H1 (cell line): ENCODE data around the gene LHFPL3. TPM values are rescaled to one million over a fixed set of nuclear protein-coding genes. Genes with fewer than 3 reads are reported as not detected.

ENCODE experiments used
- CTCF ChIA-PET: fragments of 300-600 bp; sonication (Branson Sonifier 250); formaldehyde crosslinking; loops from one replicate; lab custom pipeline; 2021; ENCODE audit not compliant: partially characterized antibody; lab: Charles Lee
- POLR2A ChIA-PET: fragments of 300-600 bp; sonication (Branson Sonifier 250); formaldehyde crosslinking; loops from one replicate; lab custom pipeline; 2021; ENCODE audit warnings: inconsistent platforms; ENCODE audit not compliant: partially characterized antibody; lab: Charles Lee
- DNase-seq, 2 experiments: peaks; one replicate each; pipeline versions ENCODE4 v3.0.0 to v3.0.0-alpha.2; 2010 to 2022; ENCODE audit warnings: low spot score in 2 of 2, low read depth in 1 of 2, mixed read lengths in 1 of 2
- FAIRE-seq: peaks from 2 replicates; lab custom pipeline; 2011; peaks lifted over from hg19 to GRCh38; lab: Jason Lieb, UNC
- H2AFZ ChIP-seq: 2 replicates; pipeline ENCODE4 v1.8.1; 2012; ENCODE audit warnings: low read length, inconsistent platforms
- H2AK5ac ChIP-seq: 2 replicates; pipeline ENCODE4 v1.6.1; 2013; ENCODE audit warnings: low read depth, low read length
- H2BK120ac ChIP-seq: replicated peaks from 2 replicates; pipeline ENCODE3; 2013; ENCODE audit warnings: low read depth, low read length, inconsistent platforms
- H2BK12ac ChIP-seq: 2 replicates; pipeline ENCODE4 v1.6.1; 2013; ENCODE audit warnings: low read depth, low read length
- H2BK15ac ChIP-seq: 2 replicates; pipeline ENCODE4 v1.6.1; 2013; ENCODE audit warnings: low read length
- H2BK20ac ChIP-seq: 2 replicates; pipeline ENCODE4 v1.6.1; 2013; ENCODE audit warnings: low read length
- H2BK5ac ChIP-seq: 2 replicates; pipeline ENCODE4 v1.6.1; 2013; ENCODE audit warnings: low read depth, low read length
- H3K14ac ChIP-seq: 2 replicates; pipeline ENCODE4 v1.6.1; 2013; ENCODE audit warnings: inconsistent platforms; ENCODE audit not compliant: insufficient read length
- H3K18ac ChIP-seq: 2 replicates; pipeline ENCODE4 v1.6.1; 2013; ENCODE audit warnings: low read length; ENCODE audit errors: extremely low read depth
- H3K23ac ChIP-seq: 2 replicates; pipeline ENCODE4 v1.6.1; 2013; ENCODE audit warnings: inconsistent platforms; ENCODE audit not compliant: insufficient read length
- H3K23me2 ChIP-seq: 2 replicates; pipeline ENCODE4 v1.6.1; 2013; ENCODE audit warnings: low read depth, low read length
- H3K27ac ChIP-seq: 2 replicates; pipeline ENCODE4 v1.6.1; 2011; ENCODE audit warnings: low read depth, low read length, inconsistent platforms
- H3K27me3 ChIP-seq, 4 experiments: replicated peaks in 1 of 4; 1 replicate in 1 of 4; 2 replicates in 3 of 4; pipeline versions ENCODE4 v1.6.1 to v1.8.1; 2011 to 2013; ENCODE audit warnings: low read length in 3 of 4, mild to moderate bottlenecking in 3 of 4, inconsistent platforms in 2 of 4, mixed read lengths in 2 of 4, moderate library complexity in 1 of 4; ENCODE audit not compliant: control insufficient read depth in 3 of 4, insufficient read depth in 3 of 4; ENCODE audit errors: extremely low read depth in 1 of 4
- H3K36me3 ChIP-seq, 4 experiments: 2 replicates each; pipeline versions ENCODE4 v1.6.1 to v1.8.1; 2011 to 2013; ENCODE audit warnings: mild to moderate bottlenecking in 4 of 4, low read length in 3 of 4, moderate library complexity in 2 of 4, control low read depth in 1 of 4, inconsistent platforms in 1 of 4; ENCODE audit not compliant: insufficient read depth in 4 of 4, control insufficient read depth in 2 of 4
- H3K4ac ChIP-seq: replicated peaks from 2 replicates; pipeline ENCODE3; 2013; ENCODE audit warnings: low read length, low read depth, mixed read lengths, inconsistent platforms; ENCODE audit not compliant: insufficient read length
- H3K4me1 ChIP-seq, 4 experiments: replicated peaks in 1 of 4; 1 replicate in 1 of 4; 2 replicates in 3 of 4; pipeline versions ENCODE4 v1.6.1 to v1.8.1; 2011 to 2013; ENCODE audit warnings: low read length in 3 of 4, inconsistent platforms in 2 of 4, mixed read lengths in 1 of 4; ENCODE audit not compliant: insufficient read depth in 4 of 4, control insufficient read depth in 3 of 4
- H3K4me2 ChIP-seq, 2 experiments: 2 replicates each; pipeline versions ENCODE4 v1.6.1 to v1.8.1; 2011 to 2013; ENCODE audit warnings: low read depth in 2 of 2, low read length in 2 of 2, control low read depth in 1 of 2, inconsistent platforms in 1 of 2, mild to moderate bottlenecking in 1 of 2; ENCODE audit not compliant: insufficient read depth in 1 of 2
- H3K4me3 ChIP-seq, 4 experiments: fragments of 200-600, 300-600 bp in 1 of 4; sonication (generic), shearing (Covaris generic), sonication (Bioruptor Twin) in 1 of 4; 2 replicates each; pipeline versions ENCODE4 v1.5.1 to v1.8.1; 2011 to 2016; ENCODE audit warnings: low read length in 4 of 4, low read depth in 3 of 4, control low read depth in 2 of 4, inconsistent platforms in 2 of 4, mild to moderate bottlenecking in 2 of 4, mixed read lengths in 1 of 4, moderate library complexity in 1 of 4; ENCODE audit not compliant: insufficient read depth in 2 of 4; ENCODE audit errors: extremely low read depth in 1 of 4
- H3K56ac ChIP-seq: replicated peaks from 2 replicates; pipeline ENCODE3; 2013; ENCODE audit warnings: low read depth, mild to moderate bottlenecking, mixed read lengths, low read length, inconsistent platforms; ENCODE audit not compliant: insufficient read length
- H3K79me1 ChIP-seq: 2 replicates; pipeline ENCODE4 v1.6.1; 2013; ENCODE audit warnings: low read depth, low read length, control low read depth
- H3K79me2 ChIP-seq, 2 experiments: 2 replicates each; pipeline versions ENCODE4 v1.6.1 to v1.8.1; 2012 to 2013; ENCODE audit warnings: low read length in 2 of 2, mild to moderate bottlenecking in 2 of 2, inconsistent platforms in 1 of 2; ENCODE audit not compliant: insufficient read depth in 2 of 2, control insufficient read depth in 1 of 2
- H3K9ac ChIP-seq, 4 experiments: replicated peaks in 1 of 4; 1 replicate in 1 of 4; 2 replicates in 3 of 4; pipeline versions ENCODE4 v1.6.1 to v1.8.1; 2011 to 2013; ENCODE audit warnings: low read depth in 3 of 4, low read length in 3 of 4, control low read depth in 2 of 4, mild to moderate bottlenecking in 2 of 4, moderate library complexity in 2 of 4, inconsistent platforms in 1 of 4; ENCODE audit errors: extremely low read depth in 1 of 4
- H3K9me3 ChIP-seq, 2 experiments: 2 replicates each; pipeline versions ENCODE4 v1.6.1 to v1.8.1; 2012 to 2013; ENCODE audit warnings: mild to moderate bottlenecking in 2 of 2, moderate library complexity in 2 of 2, control low read depth in 1 of 2, inconsistent platforms in 1 of 2, low read depth in 1 of 2, low read length in 1 of 2, mixed read lengths in 1 of 2; ENCODE audit not compliant: insufficient read depth in 2 of 2
- H4K20me1 ChIP-seq, 2 experiments: replicated peaks in 1 of 2; 2 replicates each; pipeline versions ENCODE3 to v1.8.1; 2011 to 2013; ENCODE audit warnings: inconsistent platforms in 2 of 2, low read length in 2 of 2, mild to moderate bottlenecking in 1 of 2; ENCODE audit not compliant: insufficient read depth in 2 of 2, control insufficient read depth in 1 of 2
- H4K5ac ChIP-seq: 2 replicates; pipeline ENCODE4 v1.6.1; 2013; ENCODE audit warnings: low read length, low read depth, mixed read lengths, inconsistent platforms; ENCODE audit not compliant: insufficient read length
- H4K8ac ChIP-seq: 2 replicates; pipeline ENCODE4 v1.8.0; 2013; ENCODE audit warnings: mild to moderate bottlenecking, moderate library complexity, low read length, inconsistent platforms; ENCODE audit not compliant: insufficient read depth; ENCODE audit errors: extremely low read depth
- H4K91ac ChIP-seq: replicated peaks from 2 replicates; pipeline ENCODE3; 2013; ENCODE audit warnings: low read length, mixed read lengths, inconsistent platforms; ENCODE audit not compliant: insufficient read length
- CHD2 ChIP-seq: IDR thresholded peaks from 2 replicates; pipeline ENCODE4 v1.6.1; 2012; ENCODE audit warnings: low read length, improper control_type of control experiment
- EP300 ChIP-seq, 2 experiments: IDR thresholded peaks; 1 replicate in 1 of 2; 2 replicates in 1 of 2; pipeline ENCODE4 v1.6.1; 2011 to 2012; ENCODE audit warnings: low read depth in 2 of 2, low read length in 2 of 2, mild to moderate bottlenecking in 2 of 2, borderline replicate concordance in 1 of 2, inconsistent platforms in 1 of 2, moderate library complexity in 1 of 2
- EZH2 ChIP-seq: fragments of 200-600 bp; sonication (generic); IDR thresholded peaks from 2 replicates; pipeline ENCODE4 v1.7.1; 2012; ENCODE audit warnings: low read depth, mild to moderate bottlenecking, moderate library complexity, low read length, inconsistent platforms; ENCODE audit not compliant: severe bottlenecking
- GTF2F1 ChIP-seq: IDR thresholded peaks from 2 replicates; pipeline ENCODE4 v1.6.1; 2012; ENCODE audit warnings: low read depth, low read length, improper control_type of control experiment, borderline replicate concordance
- RFX5 ChIP-seq: IDR thresholded peaks from 2 replicates; pipeline ENCODE4 v1.6.1; 2011; ENCODE audit warnings: low read depth, low read length, improper control_type of control experiment, borderline replicate concordance
- TEAD4 ChIP-seq: IDR thresholded peaks from 2 replicates; pipeline ENCODE4 v1.6.1; 2012; ENCODE audit warnings: low read depth, low read length, inconsistent platforms, mixed read lengths
- polyA plus RNA-seq, 7 experiments: library from polyadenylated mRNA; depleted of rRNA in 3 of 7; stranded (reverse) in 5 of 7; unstranded in 2 of 7; fragments of >200 nt in 5 of 7; fragments of 200-250 nt in 2 of 7; gene quantifications; 1 replicate in 5 of 7; 2 replicates in 1 of 7; 4 replicates in 1 of 7; pipeline versions ENCODE4 v1.2.1 to v1.2.3, GENCODE V29; 2011 to 2013; ENCODE audit warnings: missing spikeins in 2 of 7, mixed read lengths in 2 of 7
- total RNA-seq: library from RNA; stranded (reverse); fragmentation: NEBNext Ultra II Directional; extraction: Animal tissue kit (Norgen Biotek cat#: 25700); gene quantifications from 2 replicates; pipeline ENCODE4 v1.2.1, GENCODE V29; 2021

LHFPL3 gene
- total and polyA plus RNA-seq, 2 of the 8 experiments (the other 6 are each of a cell fraction or from before 2014, with no cell fraction given): 0.24 to 0.50 TPM

DNA sequence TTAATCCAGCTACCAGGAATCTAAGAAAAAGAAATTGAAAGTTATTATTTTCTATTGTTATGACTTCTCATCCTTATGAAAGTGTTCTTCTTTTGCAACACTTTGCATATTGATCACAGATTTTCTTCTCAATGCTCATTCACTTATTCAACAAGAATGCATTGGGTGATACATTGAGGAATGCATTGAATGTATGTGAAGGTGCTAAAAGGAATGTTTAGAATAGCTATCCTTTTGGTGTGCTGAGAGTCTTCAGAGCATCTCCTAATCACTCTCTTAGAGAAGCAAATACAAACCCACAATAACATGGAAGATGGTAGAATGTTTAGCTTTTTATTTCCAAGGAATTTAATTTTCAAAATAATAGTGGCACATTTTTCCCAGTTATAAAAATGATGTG lies 563.5 kb downstream of the LHFPL3 start:
- Histone ChIP-seq H2AFZ (no peak overlapping the region), H3K23ac (no peak overlapping the region), H3K23me2 (no peaks in the 10 kb centered on the region), H3K4me3 (no peak overlapping the region), H3K36me3 (no peaks in the 10 kb centered on the region), H4K8ac (no peak overlapping the region), H3K14ac (no peak overlapping the region), H3K4me2 (no peak overlapping the region), H3K27ac (no peak overlapping the region), H2BK5ac (no peak overlapping the region), H4K20me1 (no peaks in the 10 kb centered on the region), H4K91ac (no peak overlapping the region), H3K27me3 (no peaks in the 10 kb centered on the region), H4K5ac (no peak overlapping the region), H2BK12ac (no peak overlapping the region), H3K4ac (no peak overlapping the region), H3K18ac (no peak overlapping the region), H2BK15ac (no peak overlapping the region), H3K9me3 (no peaks in the 10 kb centered on the region), H2BK20ac (no peak overlapping the region), H3K79me1 (no peaks in the 10 kb centered on the region), H2BK120ac (no peak overlapping the region), H2AK5ac (no peak overlapping the region), H3K79me2 (no peaks in the 10 kb centered on the region), H3K56ac (no peak overlapping the region), H3K9ac (no peak overlapping the region), H3K4me1 (no peaks in the 10 kb centered on the region)
- ChIA-PET CTCF (interaction anchor here (0.6 to 8.3 kb wide), 9 partner anchors 8 to 1563 kb away, joined by 3 to 83 read pairs (median 3); no protein-coding TSS in a partner anchor), POLR2A (no interaction called here)
- DNase-seq (no peak), FAIRE-seq (no peak)
- TF ChIP-seq RFX5: no peak
- no peak for TF ChIP-seq GTF2F1
- TF ChIP-seq CHD2: no peak
- TF ChIP-seq EZH2: no peak
- peak; percentile 63 for TF ChIP-seq TEAD4
- no peak for TF ChIP-seq EP300 (IDR thresholded peaks at IDR 0.05; ENCODE audit: borderline replicate concordance in 1 of 2, low read depth in 2 of 2, low read length in 2 of 2)
